ENCODE measurements around the gene GFPT2. TPM values are rescaled to one million over a fixed set of nuclear protein-coding genes. Genes with fewer than 3 reads are reported as not detected.

GFPT2 gene
- total and polyA plus RNA-seq, 10 of the 15 experiments (the other 5 are each of a cell fraction or from before 2014, with no cell fraction given) = 0.05 to 0.33 (median 0.11) TPM; not detected in 4

DNA sequence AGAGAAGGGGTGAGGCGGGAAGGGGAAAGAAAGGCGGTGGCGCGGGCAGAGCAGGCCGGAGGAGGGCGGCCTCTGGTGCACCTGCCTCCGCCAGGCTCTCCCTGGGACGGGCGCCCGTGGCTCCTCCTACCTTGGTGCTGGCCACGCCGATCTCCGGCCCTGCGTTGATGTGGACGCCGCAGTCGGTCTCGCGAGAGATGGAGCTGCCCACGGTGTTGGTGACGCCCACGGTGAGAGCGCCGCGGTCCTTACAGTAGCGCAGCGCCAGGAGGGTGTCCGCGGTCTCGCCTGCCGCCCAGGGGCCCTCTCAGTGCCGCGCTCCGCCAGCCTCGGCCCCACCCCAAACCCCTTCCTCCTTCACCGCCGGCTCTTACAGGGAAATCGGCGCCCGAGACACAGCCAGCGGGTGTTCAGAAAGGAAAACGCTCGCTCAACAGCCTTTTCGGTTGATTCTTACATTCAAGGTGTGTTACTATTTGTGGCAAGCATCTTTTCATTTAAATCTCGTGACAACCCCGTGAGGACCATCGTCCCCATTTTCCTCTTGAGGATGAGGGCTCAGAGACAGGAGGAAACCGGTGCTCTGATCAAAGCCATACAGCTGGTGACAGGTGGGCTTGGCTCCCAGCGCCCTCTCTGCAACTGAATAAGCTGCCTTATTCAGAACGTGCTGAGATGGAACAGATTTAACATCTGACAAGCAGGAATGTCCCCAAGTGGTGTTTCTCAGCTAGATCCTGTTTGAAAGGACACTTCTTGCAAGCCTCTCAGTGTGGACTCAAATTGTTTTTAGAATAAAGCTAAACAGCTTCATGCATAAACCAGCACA lies 39.2 kb downstream of the GFPT2 start:
- TF ChIP-seq, protein P1, sequence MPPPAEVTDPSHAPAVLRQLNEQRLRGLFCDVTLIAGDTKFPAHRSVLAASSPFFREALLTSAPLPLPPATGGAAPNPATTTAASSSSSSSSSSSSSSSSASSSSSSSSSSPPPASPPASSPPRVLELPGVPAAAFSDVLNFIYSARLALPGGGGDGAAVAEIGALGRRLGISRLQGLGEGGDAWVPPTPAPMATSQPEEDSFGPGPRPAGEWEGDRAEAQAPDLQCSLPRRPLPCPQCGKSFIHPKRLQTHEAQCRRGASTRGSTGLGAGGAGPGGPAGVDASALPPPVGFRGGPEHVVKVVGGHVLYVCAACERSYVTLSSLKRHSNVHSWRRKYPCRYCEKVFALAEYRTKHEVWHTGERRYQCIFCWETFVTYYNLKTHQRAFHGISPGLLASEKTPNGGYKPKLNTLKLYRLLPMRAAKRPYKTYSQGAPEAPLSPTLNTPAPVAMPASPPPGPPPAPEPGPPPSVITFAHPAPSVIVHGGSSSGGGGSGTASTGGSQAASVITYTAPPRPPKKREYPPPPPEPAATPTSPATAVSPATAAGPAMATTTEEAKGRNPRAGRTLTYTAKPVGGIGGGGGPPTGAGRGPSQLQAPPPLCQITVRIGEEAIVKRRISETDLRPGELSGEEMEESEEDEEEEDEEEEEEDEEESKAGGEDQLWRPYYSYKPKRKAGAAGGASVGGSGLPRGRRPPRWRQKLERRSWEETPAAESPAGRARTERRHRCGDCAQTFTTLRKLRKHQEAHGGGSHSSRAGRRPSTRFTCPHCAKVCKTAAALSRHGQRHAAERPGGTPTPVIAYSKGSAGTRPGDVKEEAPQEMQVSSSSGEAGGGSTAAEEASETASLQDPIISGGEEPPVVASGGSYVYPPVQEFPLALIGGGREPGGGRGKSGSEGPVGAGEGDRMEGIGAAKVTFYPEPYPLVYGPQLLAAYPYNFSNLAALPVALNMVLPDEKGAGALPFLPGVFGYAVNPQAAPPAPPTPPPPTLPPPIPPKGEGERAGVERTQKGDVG (CRISPR knock-in tag; IDR thresholded peaks at IDR 0.05) = no peak
- TF ChIP-seq SMAD1 (IDR thresholded peaks at IDR 0.05; ENCODE audit: low read depth, partially characterized antibody) (no peak), CHD1 (IDR thresholded peaks at IDR 0.05; ENCODE audit: low read depth, low read length) (no peak), MEF2A (IDR thresholded peaks at IDR 0.05; ENCODE audit: insufficient read depth, low read depth, low read length) (no peak)
- TF ChIP-seq, protein P2, sequence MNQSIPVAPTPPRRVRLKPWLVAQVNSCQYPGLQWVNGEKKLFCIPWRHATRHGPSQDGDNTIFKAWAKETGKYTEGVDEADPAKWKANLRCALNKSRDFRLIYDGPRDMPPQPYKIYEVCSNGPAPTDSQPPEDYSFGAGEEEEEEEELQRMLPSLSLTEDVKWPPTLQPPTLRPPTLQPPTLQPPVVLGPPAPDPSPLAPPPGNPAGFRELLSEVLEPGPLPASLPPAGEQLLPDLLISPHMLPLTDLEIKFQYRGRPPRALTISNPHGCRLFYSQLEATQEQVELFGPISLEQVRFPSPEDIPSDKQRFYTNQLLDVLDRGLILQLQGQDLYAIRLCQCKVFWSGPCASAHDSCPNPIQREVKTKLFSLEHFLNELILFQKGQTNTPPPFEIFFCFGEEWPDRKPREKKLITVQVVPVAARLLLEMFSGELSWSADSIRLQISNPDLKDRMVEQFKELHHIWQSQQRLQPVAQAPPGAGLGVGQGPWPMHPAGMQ (IDR thresholded peaks at IDR 0.05; ENCODE audit: borderline replicate concordance) = no peak
- Histone ChIP-seq H3K27me3 (replicated peaks in 1 of 2; ENCODE audit: control insufficient read depth in 2 of 2, insufficient read depth in 2 of 2, low read length in 1 of 2) (no peaks in the 10 kb centered on the region; a peak in 1 of 4 replicates), H3K9ac (ENCODE audit: control insufficient read depth, insufficient read depth, low read length) (no peak overlapping the region), H2AFZ (ENCODE audit: control insufficient read depth, low read depth, low read length) (no peak overlapping the region), H4K20me1 (ENCODE audit: control insufficient read depth, insufficient read depth) (no peaks in the 10 kb centered on the region), H3K4me3 (no peak overlapping the region), H3K79me2 (ENCODE audit: control insufficient read depth, insufficient read depth, low read length) (no peaks in the 10 kb centered on the region), H3K4me1 (ENCODE audit: control insufficient read depth, insufficient read depth, low read length) (no peaks in the 10 kb centered on the region), H3K4me2 (ENCODE audit: control insufficient read depth, insufficient read depth) (no peak overlapping the region), H3K27ac (ENCODE audit: control insufficient read depth, insufficient read depth) (no peak overlapping the region), H3K9me3 (replicated peaks; ENCODE audit: control insufficient read depth, insufficient read depth, low read length) (no peaks in the 10 kb centered on the region), H3K36me3 (ENCODE audit: control insufficient read depth in 2 of 2, insufficient read depth in 2 of 2, low read length in 1 of 2) (no peaks in the 10 kb centered on the region)
- intact Hi-C loops (cut with micrococcal nuclease; ENCODE audit: unreplicated experiment) (no loop called here), in situ Hi-C loops (cut with MboI) (no loop called here)
- ATAC-seq (no peak), DNase-seq (ENCODE audit: low read depth, low spot score) (no peak), FAIRE-seq (no peak)
- RAD21 ChIA-PET (ENCODE audit: unreplicated experiment) = interaction anchor here (1.0 to 3.3 kb wide), 2 partner anchors 15 to 20 kb away, joined by 4 to 33 read pairs; partner anchors contain the start of gene MAPK9
- 77% methylated on average over 44 of the region's 50 CpGs for WGBS (ENCODE audit: insufficient coverage, insufficient replicate concordance, low lambda C conversion rate, missing lambda C conversion rate)
- CTCF ChIA-PET = interaction anchor here (1.0 to 6.8 kb wide), 7 partner anchors 8 to 188 kb away, joined by 3 to 139 read pairs (median 11); partner anchors contain the start of gene MAPK9
- SMC1A ChIA-PET (ENCODE audit: uncharacterized antibody, unreplicated experiment) = interaction anchor here (1.1 to 4.4 kb wide), 2 partner anchors 20 to 24 kb away, joined by 7 to 28 read pairs; no protein-coding TSS in a partner anchor
- BruUV-seq (replicated peaks) = no TSS peak
- POLR2A ChIA-PET = no interaction called here

Data from GM12878 (cell line).